HCT116 (cell line): ENCODE results near the gene AKT1. TPM values are rescaled to one million over a fixed set of nuclear protein-coding genes. Genes with fewer than 3 reads are reported as not detected.

Source experiments
- ATAC-seq: fragments of 200-7000 bp; cut with Tn5 transposase; 2 replicates; pipeline ENCODE4 v1.9.1; 2020; ENCODE audit warnings: mild to moderate bottlenecking, moderate library complexity
- BruUV-seq: library from RNA; stranded (reverse); fragments of 400-500 nt; replicated peaks from 2 replicates; lab custom pipeline; 2021; lab: Mats Ljungman, UMichigan
- CTCF ChIA-PET: fragments of 300-600 bp; sonication (Branson Sonifier 250); formaldehyde crosslinking; loops from one replicate; lab custom pipeline; 2021; ENCODE audit warnings: antibody characterized with exemption; lab: Charles Lee
- POLR2A ChIA-PET: fragments of 300-600, 350-600 bp; sonication (Branson Sonifier 250); formaldehyde crosslinking; loops from one replicate; lab custom pipeline; 2021; ENCODE audit warnings: antibody characterized with exemption; lab: Charles Lee
- RAD21 ChIA-PET, 2 experiments: fragments of 300-600 bp; sonication (Branson Sonifier 250); formaldehyde crosslinking; loops; one replicate each; lab custom pipeline; 2023; ENCODE audit warnings: low total read pairs in 2 of 2; ENCODE audit not compliant: uncharacterized antibody in 2 of 2, unreplicated experiment in 2 of 2, low non-redundant PET in 1 of 2; lab: Charles Lee
- DNase-seq: peaks from one replicate; pipeline ENCODE4 v3.0.0-alpha.2; 2010; ENCODE audit warnings: low read depth, low spot score
- H2AFZ ChIP-seq: fragments of 200-600 bp; shearing (Covaris generic), sonication (generic); 2 replicates; pipeline ENCODE4 v1.6.1; 2017; ENCODE audit warnings: low read depth, mixed run types, mixed read lengths, antibody characterized with exemption, low read length; ENCODE audit not compliant: poor library complexity, severe bottlenecking
- H3K27ac ChIP-seq: 2 replicates; pipeline ENCODE4 v1.5.1; 2012; ENCODE audit warnings: low read depth, low read length
- H3K27me3 ChIP-seq: fragments of 200-600 bp; sonication (generic); 2 replicates; pipeline ENCODE4 v1.6.1; 2016; ENCODE audit warnings: mixed run types, low read length, mixed read lengths; ENCODE audit not compliant: insufficient read depth
- H3K36me3 ChIP-seq, 2 experiments: fragments of 200-500 bp in 1 of 2; fragments of 200-600 bp in 1 of 2; sonication (Bioruptor generic) in 1 of 2; sonication (generic) in 1 of 2; 2 replicates each; pipeline versions ENCODE4 v1.5.1 to v1.6.1; 2014 to 2016; ENCODE audit warnings: low read length in 2 of 2, inconsistent platforms in 1 of 2, mixed read lengths in 1 of 2, mixed run types in 1 of 2; ENCODE audit not compliant: insufficient read depth in 2 of 2, control insufficient read depth in 1 of 2
- H3K4me1 ChIP-seq, 2 experiments: fragments of 200-600 bp in 1 of 2; sonication (generic) in 1 of 2; 2 replicates each; pipeline versions ENCODE4 v1.5.1 to v1.6.1; 2012 to 2017; ENCODE audit warnings: low read length in 2 of 2, inconsistent platforms in 1 of 2, mild to moderate bottlenecking in 1 of 2, mixed read lengths in 1 of 2, mixed run types in 1 of 2, moderate library complexity in 1 of 2; ENCODE audit not compliant: insufficient read depth in 2 of 2, control insufficient read depth in 1 of 2
- H3K4me2 ChIP-seq: fragments of 200-600 bp; sonication (generic); 2 replicates; pipeline ENCODE4 v1.6.1; 2017; ENCODE audit warnings: mixed run types, low read length, mixed read lengths
- H3K4me3 ChIP-seq, 2 experiments: fragments of 200-600 bp in 1 of 2; sonication (generic) in 1 of 2; replicated peaks in 1 of 2; 2 replicates each; pipeline ENCODE4 v1.5.1; 2011 to 2016; ENCODE audit warnings: low read length in 2 of 2, control low read depth in 1 of 2, low read depth in 1 of 2, mild to moderate bottlenecking in 1 of 2, mixed read lengths in 1 of 2, mixed run types in 1 of 2
- H3K79me2 ChIP-seq: fragments of 200-600 bp; sonication (generic); 2 replicates; pipeline ENCODE4 v1.6.1; 2017; ENCODE audit warnings: mild to moderate bottlenecking, mixed run types, low read length, moderate library complexity, mixed read lengths; ENCODE audit not compliant: insufficient read depth
- H3K9ac ChIP-seq: fragments of 200-600 bp; sonication (generic); 2 replicates; pipeline ENCODE4 v1.6.1; 2016; ENCODE audit warnings: low read length, mixed read lengths
- H3K9me2 ChIP-seq: fragments of 200-600 bp; sonication (generic), shearing (Covaris generic); 2 replicates; pipeline ENCODE4 v1.6.1; 2017; ENCODE audit warnings: mixed run types, mild to moderate bottlenecking, moderate library complexity; ENCODE audit not compliant: insufficient read depth
- H3K9me3 ChIP-seq, 2 experiments: fragments of 200-500 bp in 1 of 2; fragments of 200-600 bp in 1 of 2; sonication (Bioruptor generic) in 1 of 2; sonication (generic) in 1 of 2; 2 replicates each; pipeline ENCODE4 v1.6.1; 2014 to 2017; ENCODE audit warnings: low read length in 2 of 2, mixed read lengths in 2 of 2, inconsistent platforms in 1 of 2, low read depth in 1 of 2, mild to moderate bottlenecking in 1 of 2, mixed run types in 1 of 2, moderate library complexity in 1 of 2; ENCODE audit not compliant: control insufficient read depth in 1 of 2, insufficient read depth in 1 of 2
- H4K20me1 ChIP-seq: fragments of 200-600 bp; sonication (generic), shearing (Covaris generic); 2 replicates; pipeline ENCODE4 v1.6.1; 2017; ENCODE audit warnings: mixed run types, mild to moderate bottlenecking, moderate library complexity; ENCODE audit not compliant: insufficient read depth
- CBX3 ChIP-seq: IDR thresholded peaks from 2 replicates; pipeline ENCODE4 v1.6.1; 2012; ENCODE audit warnings: low read depth
- CEBPB ChIP-seq: IDR thresholded peaks from 2 replicates; pipeline ENCODE4 v1.6.1; 2012; ENCODE audit warnings: low read depth
- EZH2 ChIP-seq: fragments of 200-600 bp; sonication (generic); IDR thresholded peaks from 2 replicates; pipeline ENCODE4 v1.6.1; 2017; ENCODE audit warnings: antibody characterized with exemption, mixed run types
- EZH2phosphoT487 ChIP-seq: fragments of 200-600 bp; IDR thresholded peaks from 2 replicates; pipeline ENCODE4 v1.6.1; 2018; ENCODE audit warnings: antibody characterized with exemption, borderline replicate concordance
- FOSL1 ChIP-seq: IDR thresholded peaks from 2 replicates; pipeline ENCODE4 v1.6.1; 2012; ENCODE audit warnings: low read depth
- JUND ChIP-seq: IDR thresholded peaks from 2 replicates; pipeline ENCODE4 v1.6.1; 2012
- POLR2AphosphoS5 ChIP-seq: IDR thresholded peaks from 2 replicates; pipeline ENCODE4 v1.6.1; 2011; ENCODE audit warnings: mild to moderate bottlenecking, low read depth, low read length, moderate library complexity
- RAD21 ChIP-seq: IDR thresholded peaks from 2 replicates; pipeline ENCODE4 v1.6.1; 2012; ENCODE audit warnings: low read depth, mild to moderate bottlenecking
- SP1 ChIP-seq: IDR thresholded peaks from 2 replicates; pipeline ENCODE4 v1.6.1; 2012; ENCODE audit warnings: low read depth
- SRF ChIP-seq: IDR thresholded peaks from 2 replicates; pipeline ENCODE4 v1.6.1; 2012; ENCODE audit warnings: low read depth
- TCF7L2 ChIP-seq: IDR thresholded peaks from 2 replicates; pipeline ENCODE4 v1.7.0; 2011; ENCODE audit warnings: borderline replicate concordance, inconsistent platforms; ENCODE audit not compliant: insufficient read depth, insufficient read length; ENCODE audit errors: extremely low read depth
- YY1 ChIP-seq: IDR thresholded peaks from 2 replicates; pipeline ENCODE4 v1.6.1; 2011; ENCODE audit warnings: low read length, low read depth, moderate library complexity, mild to moderate bottlenecking; ENCODE audit not compliant: insufficient replicate concordance; ENCODE audit errors: extremely low read depth
- ZFX ChIP-seq: fragments of 450-650 bp; IDR thresholded peaks from 2 replicates; pipeline ENCODE4 v1.6.1; 2017
- ZNF274 ChIP-seq: fragments of 200-500 bp; sonication (Bioruptor generic); IDR thresholded peaks from 2 replicates; pipeline ENCODE4 v1.6.1; 2014; ENCODE audit warnings: mild to moderate bottlenecking, low read depth, low read length, inconsistent platforms
- intact Hi-C: fragments of 100-400 bp; cut with micrococcal nuclease; formaldehyde crosslinking; loops from 2 replicates; pipeline ENCODE4 v1.10.0; 2022
- total RNA-seq: library from RNA; stranded (reverse); gene quantifications from one replicate; pipeline ENCODE4 v1.2.1, GENCODE V29; 2021; ENCODE audit not compliant: unreplicated experiment
- TF ChIP-seq, protein P1 (sequence below), 3 experiments: fragments of 200-600 bp in 1 of 3; sonication (generic) in 1 of 3; IDR thresholded peaks in 2 of 3; conservative IDR thresholded peaks in 1 of 3; 2 replicates each; pipeline ENCODE4 v1.5.1; 2012 to 2017; ENCODE audit warnings: low read depth in 2 of 3, low read length in 2 of 3, antibody characterized with exemption in 1 of 3, borderline replicate concordance in 1 of 3, control low read depth in 1 of 3, mild to moderate bottlenecking in 1 of 3, mixed read lengths in 1 of 3, mixed run types in 1 of 3, moderate library complexity in 1 of 3; ENCODE audit not compliant: insufficient read depth in 1 of 3
- TF ChIP-seq, protein P2 (sequence below): IDR thresholded peaks from 2 replicates; pipeline ENCODE4 v1.6.1; 2012; ENCODE audit warnings: low read depth
- TF ChIP-seq, protein P3 (sequence below): IDR thresholded peaks from 2 replicates; pipeline ENCODE4 v1.6.1; 2011; ENCODE audit warnings: mild to moderate bottlenecking, low read length, moderate library complexity; ENCODE audit not compliant: insufficient replicate concordance; ENCODE audit errors: extremely low read depth
- TF ChIP-seq, protein P4 (sequence below): IDR thresholded peaks from 2 replicates; pipeline ENCODE4 v1.6.1; 2012
- TF ChIP-seq, protein P5 (sequence below): IDR thresholded peaks from 2 replicates; pipeline ENCODE4 v1.6.1; 2012

AKT1 gene
- total RNA-seq, 1 experiment from 2014 or later: 152 TPM

DNA sequence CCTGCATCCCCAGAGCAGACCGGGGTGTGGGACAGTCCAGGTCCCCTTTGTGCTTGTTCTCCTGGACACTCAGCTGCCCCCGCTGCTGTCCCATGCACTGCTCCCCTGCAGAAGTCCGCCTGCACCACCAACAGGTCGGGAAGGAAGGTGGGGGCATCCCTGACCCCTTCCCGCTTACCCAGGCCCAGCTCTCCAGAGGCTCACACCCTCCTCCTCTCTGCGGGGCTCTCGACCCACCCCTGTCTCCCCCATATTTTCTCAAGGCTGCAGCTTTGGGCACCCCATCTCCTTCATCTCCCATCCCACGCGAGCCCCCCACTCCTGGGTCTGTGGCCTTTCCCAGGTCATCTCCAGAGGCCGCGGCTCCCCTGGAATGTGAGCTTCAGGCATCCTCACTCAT, 14.8 kb upstream of the AKT1 start:
- ATAC-seq (no peak), DNase-seq (no peak)
- Histone ChIP-seq H2AFZ (no peak overlapping the region), H3K36me3 (no peaks in the 10 kb centered on the region), H4K20me1 (no peaks in the 10 kb centered on the region), H3K9me2 (no peaks in the 10 kb centered on the region), H3K9me3 (no peaks in the 10 kb centered on the region), H3K4me3 (no peak overlapping the region), H3K27ac (no peak overlapping the region), H3K4me1 (peaks cover 13 to 19% of the 10 kb centered on the region in 2 experiments)
- BruUV-seq: no TSS peak
- RAD21 ChIA-PET: no interaction called here
- TF ChIP-seq, protein P1, sequence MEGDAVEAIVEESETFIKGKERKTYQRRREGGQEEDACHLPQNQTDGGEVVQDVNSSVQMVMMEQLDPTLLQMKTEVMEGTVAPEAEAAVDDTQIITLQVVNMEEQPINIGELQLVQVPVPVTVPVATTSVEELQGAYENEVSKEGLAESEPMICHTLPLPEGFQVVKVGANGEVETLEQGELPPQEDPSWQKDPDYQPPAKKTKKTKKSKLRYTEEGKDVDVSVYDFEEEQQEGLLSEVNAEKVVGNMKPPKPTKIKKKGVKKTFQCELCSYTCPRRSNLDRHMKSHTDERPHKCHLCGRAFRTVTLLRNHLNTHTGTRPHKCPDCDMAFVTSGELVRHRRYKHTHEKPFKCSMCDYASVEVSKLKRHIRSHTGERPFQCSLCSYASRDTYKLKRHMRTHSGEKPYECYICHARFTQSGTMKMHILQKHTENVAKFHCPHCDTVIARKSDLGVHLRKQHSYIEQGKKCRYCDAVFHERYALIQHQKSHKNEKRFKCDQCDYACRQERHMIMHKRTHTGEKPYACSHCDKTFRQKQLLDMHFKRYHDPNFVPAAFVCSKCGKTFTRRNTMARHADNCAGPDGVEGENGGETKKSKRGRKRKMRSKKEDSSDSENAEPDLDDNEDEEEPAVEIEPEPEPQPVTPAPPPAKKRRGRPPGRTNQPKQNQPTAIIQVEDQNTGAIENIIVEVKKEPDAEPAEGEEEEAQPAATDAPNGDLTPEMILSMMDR (IDR thresholded peaks at IDR 0.05 in 2 of 3, conservative IDR thresholded peaks at IDR 0.05 in 1 of 3; ENCODE audit: borderline replicate concordance in 1 of 3, insufficient read depth in 1 of 3, low read depth in 2 of 3, low read length in 2 of 3): no peak
- TF ChIP-seq EZH2phosphoT487 (no peak), CBX3 (no peak), ZFX (no peak), CEBPB (no peak), EZH2 (no peak), JUND (no peak), YY1 (no peak), RAD21 (no peak), POLR2AphosphoS5 (no peak), SP1 (no peak), TCF7L2 (no peak), ZNF274 (no peak), SRF (no peak), FOSL1 (no peak)
- TF ChIP-seq, protein P2, sequence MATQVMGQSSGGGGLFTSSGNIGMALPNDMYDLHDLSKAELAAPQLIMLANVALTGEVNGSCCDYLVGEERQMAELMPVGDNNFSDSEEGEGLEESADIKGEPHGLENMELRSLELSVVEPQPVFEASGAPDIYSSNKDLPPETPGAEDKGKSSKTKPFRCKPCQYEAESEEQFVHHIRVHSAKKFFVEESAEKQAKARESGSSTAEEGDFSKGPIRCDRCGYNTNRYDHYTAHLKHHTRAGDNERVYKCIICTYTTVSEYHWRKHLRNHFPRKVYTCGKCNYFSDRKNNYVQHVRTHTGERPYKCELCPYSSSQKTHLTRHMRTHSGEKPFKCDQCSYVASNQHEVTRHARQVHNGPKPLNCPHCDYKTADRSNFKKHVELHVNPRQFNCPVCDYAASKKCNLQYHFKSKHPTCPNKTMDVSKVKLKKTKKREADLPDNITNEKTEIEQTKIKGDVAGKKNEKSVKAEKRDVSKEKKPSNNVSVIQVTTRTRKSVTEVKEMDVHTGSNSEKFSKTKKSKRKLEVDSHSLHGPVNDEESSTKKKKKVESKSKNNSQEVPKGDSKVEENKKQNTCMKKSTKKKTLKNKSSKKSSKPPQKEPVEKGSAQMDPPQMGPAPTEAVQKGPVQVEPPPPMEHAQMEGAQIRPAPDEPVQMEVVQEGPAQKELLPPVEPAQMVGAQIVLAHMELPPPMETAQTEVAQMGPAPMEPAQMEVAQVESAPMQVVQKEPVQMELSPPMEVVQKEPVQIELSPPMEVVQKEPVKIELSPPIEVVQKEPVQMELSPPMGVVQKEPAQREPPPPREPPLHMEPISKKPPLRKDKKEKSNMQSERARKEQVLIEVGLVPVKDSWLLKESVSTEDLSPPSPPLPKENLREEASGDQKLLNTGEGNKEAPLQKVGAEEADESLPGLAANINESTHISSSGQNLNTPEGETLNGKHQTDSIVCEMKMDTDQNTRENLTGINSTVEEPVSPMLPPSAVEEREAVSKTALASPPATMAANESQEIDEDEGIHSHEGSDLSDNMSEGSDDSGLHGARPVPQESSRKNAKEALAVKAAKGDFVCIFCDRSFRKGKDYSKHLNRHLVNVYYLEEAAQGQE: no peak
- TF ChIP-seq, protein P3, sequence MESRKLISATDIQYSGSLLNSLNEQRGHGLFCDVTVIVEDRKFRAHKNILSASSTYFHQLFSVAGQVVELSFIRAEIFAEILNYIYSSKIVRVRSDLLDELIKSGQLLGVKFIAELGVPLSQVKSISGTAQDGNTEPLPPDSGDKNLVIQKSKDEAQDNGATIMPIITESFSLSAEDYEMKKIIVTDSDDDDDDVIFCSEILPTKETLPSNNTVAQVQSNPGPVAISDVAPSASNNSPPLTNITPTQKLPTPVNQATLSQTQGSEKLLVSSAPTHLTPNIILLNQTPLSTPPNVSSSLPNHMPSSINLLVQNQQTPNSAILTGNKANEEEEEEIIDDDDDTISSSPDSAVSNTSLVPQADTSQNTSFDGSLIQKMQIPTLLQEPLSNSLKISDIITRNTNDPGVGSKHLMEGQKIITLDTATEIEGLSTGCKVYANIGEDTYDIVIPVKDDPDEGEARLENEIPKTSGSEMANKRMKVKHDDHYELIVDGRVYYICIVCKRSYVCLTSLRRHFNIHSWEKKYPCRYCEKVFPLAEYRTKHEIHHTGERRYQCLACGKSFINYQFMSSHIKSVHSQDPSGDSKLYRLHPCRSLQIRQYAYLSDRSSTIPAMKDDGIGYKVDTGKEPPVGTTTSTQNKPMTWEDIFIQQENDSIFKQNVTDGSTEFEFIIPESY: no peak
- TF ChIP-seq, protein P4, sequence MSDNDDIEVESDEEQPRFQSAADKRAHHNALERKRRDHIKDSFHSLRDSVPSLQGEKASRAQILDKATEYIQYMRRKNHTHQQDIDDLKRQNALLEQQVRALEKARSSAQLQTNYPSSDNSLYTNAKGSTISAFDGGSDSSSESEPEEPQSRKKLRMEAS: no peak
- TF ChIP-seq, protein P5, sequence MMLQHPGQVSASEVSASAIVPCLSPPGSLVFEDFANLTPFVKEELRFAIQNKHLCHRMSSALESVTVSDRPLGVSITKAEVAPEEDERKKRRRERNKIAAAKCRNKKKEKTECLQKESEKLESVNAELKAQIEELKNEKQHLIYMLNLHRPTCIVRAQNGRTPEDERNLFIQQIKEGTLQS: no peak
- TF ChIP-seq, all 23 proteins: peak for 0
- POLR2A ChIA-PET: no interaction called here
- H3K4me2 ChIP-seq: no peak overlapping the region
- intact Hi-C loops: no loop called here
- peaks cover 7% of the 10 kb centered on the region for H3K79me2 ChIP-seq
- H3K27me3 ChIP-seq: no peaks in the 10 kb centered on the region
- CTCF ChIA-PET: no interaction called here
- no peak overlapping the region for H3K9ac ChIP-seq
